Activated CD8-positive, alpha-beta memory T cell treated with anti-CD3 and anti-CD28 coated beads for 4 hours (primary cell): ENCODE results near the gene SCAI.
"Not testable (repeated sequence)": the region's sequence is repeated elsewhere in the genome, so short reads cannot be mapped to it uniquely, and the experiment has no call there.

ENCODE experiments used
- DNase-seq, 2 donors: peaks; one replicate each; pipeline ENCODE4 v3.0.0-alpha.2; 2020; ENCODE audit warnings: low read depth in 2 of 2

SCAI gene

GRCh38 chr9:125150349-125151245, 7.3 kb upstream of the SCAI start:
- DNase-seq: no peak

GRCh38 chr9:125147401-125147951, 4.1 kb upstream of the SCAI start:
- DNase-seq: no peak

DNA sequence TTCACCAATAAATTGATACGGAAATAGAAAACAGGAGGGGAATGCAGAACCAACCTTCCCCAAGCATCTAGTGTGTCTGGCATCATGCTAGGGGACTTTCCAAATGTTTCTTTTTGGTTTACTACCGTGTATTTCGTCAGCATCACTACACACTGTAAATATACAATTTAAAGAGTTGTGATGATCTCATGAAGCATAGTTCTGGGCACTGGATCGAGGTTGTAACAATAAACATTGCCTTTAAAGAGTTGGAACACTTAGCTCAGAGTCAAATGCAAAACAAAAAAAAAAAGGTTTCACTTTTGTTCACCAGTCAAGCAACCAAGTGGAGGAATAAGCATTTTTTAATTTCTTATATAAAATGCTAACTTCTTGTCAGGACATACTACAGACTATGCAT, 2.9 kb upstream of the SCAI start:
- no peak for DNase-seq

- DNase-seq: no peak
These were observed 2.1 kb upstream of the SCAI start for GRCh38 chr9:125145425-125145824.

DNA sequence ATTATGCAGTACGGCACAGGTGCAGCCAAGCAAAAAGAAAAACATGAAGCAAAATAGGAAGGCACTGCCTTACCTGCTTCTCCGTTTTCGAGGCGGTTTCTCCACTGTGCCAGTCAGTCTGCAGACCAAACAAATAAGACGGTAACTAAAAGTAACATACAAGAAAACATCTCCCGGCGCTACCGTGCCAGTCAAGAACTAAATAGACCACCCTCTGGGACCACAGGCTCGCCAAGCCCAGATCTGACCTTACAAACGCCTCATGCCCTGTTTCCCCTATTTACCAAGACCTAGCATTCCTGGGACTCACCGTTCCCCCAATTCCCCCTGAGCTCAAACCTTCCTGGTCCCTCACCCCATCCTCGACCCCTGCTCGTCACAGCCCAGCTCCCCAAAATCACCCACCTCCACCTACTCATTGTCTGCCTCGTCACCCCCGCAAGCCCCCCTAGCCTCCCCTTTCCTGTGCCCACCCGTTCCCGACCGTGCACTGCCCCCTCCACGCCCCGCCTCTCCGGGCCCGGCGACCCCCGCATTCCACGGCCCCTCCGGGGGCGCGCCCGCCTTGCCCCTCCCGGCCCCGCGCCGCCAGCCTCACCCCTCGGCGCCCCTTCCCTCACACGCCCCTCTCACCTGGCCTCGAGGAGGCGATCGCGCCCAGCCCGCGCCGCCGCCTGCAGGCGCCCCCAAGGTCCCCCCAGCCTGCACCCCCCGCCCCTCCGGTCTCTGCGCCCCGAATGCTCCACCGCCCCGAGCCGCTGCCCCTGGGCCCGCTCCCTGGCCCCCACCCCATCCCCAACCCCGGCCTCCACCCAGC, 560 bp downstream of the SCAI start:
- no peak for DNase-seq

DNA sequence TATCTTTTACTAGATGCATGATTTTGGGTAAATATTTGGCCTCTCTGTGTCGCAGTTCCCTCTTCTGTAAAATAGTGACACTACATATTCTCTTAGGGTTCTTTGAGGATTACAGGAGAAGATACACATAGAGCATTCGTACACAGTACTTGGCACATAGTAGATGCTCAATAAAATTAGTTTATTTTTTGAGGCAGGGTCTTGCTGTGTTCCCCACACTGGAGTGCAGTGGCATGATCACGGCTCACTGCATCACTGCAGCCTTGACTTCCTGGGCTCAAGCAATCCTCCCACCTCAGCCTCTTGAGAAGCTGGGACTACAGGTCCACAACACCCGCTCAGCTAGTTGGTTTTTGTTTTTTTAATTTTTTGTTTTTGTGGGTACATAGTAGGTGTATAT, 1.6 kb downstream of the SCAI start:
- DNase-seq: no peak

DNA sequence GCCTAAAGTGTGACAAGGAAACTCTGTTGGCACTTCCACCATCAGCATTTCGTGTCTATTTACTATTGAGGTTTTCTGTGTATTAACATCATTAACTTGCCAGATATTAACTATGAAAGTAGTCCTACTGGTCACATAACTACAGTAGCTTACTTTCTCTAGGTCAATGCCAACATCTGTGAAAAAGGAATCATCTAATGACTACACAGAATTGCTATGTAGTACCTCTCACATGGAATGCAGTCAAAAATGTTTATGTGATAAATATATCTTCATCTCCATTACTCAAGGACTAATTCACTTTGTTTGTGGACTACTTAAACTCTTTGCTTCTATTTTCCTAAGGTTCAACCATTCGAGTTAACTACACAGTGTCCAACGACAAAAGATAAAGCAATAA, 2.1 kb downstream of the SCAI start:
- no peak for DNase-seq

DNA sequence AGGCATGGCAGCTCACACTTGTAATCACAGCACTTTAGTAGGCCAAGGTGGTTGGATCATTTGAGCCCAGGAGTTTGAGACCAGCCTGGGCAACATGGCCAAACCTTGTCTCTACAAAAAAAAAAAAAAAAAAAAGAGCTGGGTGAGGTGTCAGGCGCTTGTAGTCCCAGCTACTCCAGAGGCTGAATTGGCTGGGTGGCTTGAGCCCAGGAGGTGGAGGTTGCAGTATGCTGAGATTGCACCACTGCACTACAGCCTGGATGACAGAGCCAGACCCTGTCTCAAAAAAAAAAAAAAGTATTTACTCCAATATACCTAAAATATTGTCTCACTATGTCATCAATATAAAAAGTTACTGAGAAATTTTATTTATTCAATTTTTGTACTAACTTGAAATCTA, 2.8 kb downstream of the SCAI start:
- DNase-seq: no peak

GRCh38 chr9:125137200-125137599, 6.1 kb downstream of the SCAI start:
- DNase-seq: no peak

DNA sequence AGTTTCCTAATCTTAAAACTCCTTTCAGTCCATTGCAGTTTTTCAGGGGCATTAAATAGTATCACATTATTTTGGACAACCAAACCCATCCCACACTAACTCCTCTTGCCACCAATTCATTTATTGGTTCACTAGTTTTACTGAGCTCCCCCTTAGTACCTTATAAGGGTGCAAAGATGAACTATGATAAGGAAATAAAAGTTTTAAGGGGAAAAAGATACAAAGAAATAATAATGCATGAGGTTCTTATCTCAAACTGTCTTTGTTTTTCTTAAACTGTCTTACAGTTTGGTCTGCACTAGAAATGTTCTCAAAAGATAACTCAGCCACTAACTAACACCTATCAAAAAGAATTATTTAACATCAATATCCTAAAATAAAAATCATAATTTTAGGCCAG, 8.4 kb downstream of the SCAI start:
- DNase-seq: no peak

DNA sequence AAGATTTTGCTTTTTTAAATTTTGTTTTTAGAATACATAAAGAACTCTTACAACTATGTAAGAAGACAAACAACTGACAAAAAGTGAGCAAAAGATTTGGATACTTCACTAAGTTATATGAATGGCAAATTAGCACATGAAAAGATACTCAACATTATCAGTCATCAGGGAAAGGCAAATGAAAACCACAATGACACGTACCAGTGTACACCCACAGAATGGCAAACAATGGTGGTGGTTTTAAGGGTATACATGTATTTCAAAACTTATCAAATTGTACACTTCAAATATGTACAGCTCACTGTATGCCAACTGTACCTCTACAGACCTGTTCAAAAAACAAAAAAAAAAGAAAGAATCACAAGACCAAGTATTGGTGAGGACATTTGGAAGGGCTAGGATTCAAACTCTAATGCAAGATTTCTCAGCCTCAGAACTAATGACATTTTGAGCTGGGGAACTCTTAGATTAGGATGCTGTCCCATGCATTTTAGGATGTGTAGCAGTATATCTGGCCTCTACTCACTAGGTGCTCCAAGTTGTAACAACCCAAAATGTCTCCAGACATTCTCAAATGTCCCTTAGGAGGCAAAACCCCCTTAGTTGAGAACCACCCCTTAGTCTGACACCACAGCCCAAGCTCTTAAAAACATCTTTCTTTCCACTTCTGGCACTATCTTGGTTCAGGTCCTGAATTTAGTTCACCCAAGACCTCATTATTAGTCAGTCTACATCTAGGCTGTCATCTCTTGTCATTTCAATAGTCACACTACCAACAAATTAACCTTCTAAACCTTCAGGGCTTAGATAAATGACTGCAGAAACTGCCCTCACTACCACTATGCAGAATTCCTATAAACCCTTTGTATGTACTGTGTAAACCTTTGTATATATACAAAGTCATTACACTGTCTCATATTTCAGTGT, 9.7 kb downstream of the SCAI start:
- no peak for DNase-seq

GRCh38 chr9:125131778-125132177, 11.6 kb downstream of the SCAI start:
- no peak for DNase-seq

GRCh38 chr9:125126019-125126746, 17.1 kb downstream of the SCAI start:
- DNase-seq: peak; percentile 28 to 62

GRCh38 chr9:125125523-125125922, 17.8 kb downstream of the SCAI start:
- no peak for DNase-seq

- no peak for DNase-seq
These were observed 22.2 kb downstream of the SCAI start for GRCh38 chr9:125121146-125121545.

DNA sequence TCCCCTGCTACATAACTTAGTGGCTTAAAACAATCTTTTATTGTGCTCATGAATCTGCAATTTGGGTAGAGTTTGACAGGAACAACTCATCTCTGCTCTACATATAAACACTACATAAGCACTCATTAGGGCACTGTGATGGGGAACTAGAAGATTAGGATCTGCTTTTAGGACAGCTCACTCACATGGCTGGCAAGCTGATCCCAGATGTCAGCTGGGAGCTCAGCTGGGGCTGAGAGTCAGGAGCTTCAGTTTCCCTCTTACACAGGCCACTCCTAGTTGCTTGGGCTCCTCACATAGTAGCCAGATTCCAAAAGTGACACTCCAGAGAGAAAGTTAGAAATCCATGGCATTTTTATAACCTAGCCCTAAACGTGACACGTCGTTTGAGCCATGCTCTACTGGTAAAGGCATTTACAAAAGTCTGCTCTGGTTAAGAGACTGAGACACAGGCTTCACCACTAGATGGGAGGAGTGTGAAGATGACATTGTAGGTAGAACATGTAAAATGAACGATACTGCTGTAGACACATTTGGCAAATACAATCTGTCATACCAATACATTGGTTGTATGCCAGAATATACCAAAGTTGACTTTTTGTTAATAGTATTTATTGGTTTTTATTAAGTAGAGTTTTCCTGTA, 23.6 kb downstream of the SCAI start:
- DNase-seq: no peak

GRCh38 chr9:125118696-125119095, 24.6 kb downstream of the SCAI start:
- DNase-seq: not testable (repeated sequence)

DNA sequence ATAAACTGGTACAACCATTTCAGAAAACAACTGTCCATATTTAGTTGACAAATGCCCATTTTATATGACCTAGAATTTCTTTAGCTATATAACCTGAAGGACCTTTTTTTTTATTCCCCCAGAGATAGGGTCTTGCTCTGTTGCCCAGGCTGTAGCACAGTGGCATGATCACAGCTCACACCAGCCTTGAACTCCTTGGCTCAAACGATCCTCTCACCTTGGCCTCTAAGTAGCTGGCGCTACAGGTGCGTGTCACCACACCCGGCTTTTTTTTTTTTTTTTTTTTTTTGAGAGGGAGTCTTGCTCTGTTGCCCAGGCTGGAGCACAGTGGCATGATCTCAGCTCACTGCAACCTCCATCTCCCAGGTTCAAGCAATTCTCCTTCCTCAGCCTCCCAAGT, 28.8 kb downstream of the SCAI start:
- not testable (repeated sequence) for DNase-seq

DNA sequence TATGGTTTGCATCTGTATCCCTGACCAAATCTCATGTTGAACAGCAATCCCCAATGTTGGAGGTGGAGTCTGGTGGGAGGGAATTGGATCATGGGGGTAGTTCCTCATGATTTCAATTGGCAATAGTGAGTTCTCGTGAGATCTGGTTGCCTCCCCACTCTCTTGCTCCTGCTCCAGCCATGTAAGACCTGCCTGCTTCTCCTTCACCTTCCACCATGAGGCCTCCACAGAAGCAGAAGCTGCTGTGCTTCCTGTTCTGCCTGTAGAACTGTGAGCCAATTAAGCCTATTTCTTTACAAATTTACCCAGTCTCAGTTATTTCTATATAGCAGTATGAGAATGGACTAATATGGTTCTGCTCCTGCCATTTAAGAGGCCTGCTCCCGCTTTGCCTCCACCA, 32.9 kb downstream of the SCAI start:
- no peak for DNase-seq

DNA sequence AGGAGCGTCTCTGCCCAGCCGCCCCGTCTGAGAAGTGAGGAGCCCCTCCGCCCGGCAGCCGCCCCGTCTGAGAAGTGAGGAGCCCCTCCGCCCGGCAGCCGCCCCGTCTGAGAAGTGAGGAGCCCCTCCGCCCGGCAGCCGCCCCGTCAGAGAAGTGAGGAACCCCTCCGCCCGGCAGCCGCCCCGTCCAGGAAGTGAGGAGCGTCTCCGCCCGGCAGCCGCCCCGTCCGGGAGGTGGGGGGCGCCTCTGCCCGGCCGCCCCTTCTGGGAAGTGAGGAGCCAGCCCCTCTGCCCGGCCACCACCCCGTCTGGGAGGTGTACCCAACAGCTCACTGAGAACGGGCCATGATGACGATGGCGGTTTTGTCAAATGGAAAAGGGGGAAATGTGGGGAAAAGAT, 34.8 kb downstream of the SCAI start:
- not testable (repeated sequence) for DNase-seq
